HEK293 (cell line): Measurements from ENCODE around the gene NEGR1.

Source experiments
- ZBTB11 ChIP-seq: fragments of 450-650 bp; formaldehyde crosslinking; conservative IDR thresholded peaks from 2 replicates; pipeline ENCODE4 v1.5.1; 2016; ENCODE audit warnings: low read depth, missing biosample characterization, missing genetic modification characterization
- ZNF155 ChIP-seq: fragments of 450-650 bp; formaldehyde crosslinking; IDR thresholded peaks from 2 replicates; pipeline ENCODE4 v1.5.1; 2016; ENCODE audit warnings: missing biosample characterization, missing genetic modification characterization
- ZNF184 ChIP-seq: fragments of 450-650 bp; IDR thresholded peaks from 2 replicates; pipeline ENCODE4 v1.5.1; 2018; ENCODE audit warnings: missing biosample characterization, mild to moderate bottlenecking, missing genetic modification characterization
- ZNF654 ChIP-seq: fragments of 450-650 bp; formaldehyde crosslinking; IDR thresholded peaks from 2 replicates; pipeline ENCODE4 v1.5.1; 2016; ENCODE audit warnings: low read depth, missing biosample characterization, missing genetic modification characterization
- TF ChIP-seq, protein P1 (sequence below): fragments of 450-650 bp; formaldehyde crosslinking; IDR thresholded peaks from 2 replicates; pipeline ENCODE4 v1.5.1; 2016; ENCODE audit warnings: missing biosample characterization, missing genetic modification characterization

DNA sequence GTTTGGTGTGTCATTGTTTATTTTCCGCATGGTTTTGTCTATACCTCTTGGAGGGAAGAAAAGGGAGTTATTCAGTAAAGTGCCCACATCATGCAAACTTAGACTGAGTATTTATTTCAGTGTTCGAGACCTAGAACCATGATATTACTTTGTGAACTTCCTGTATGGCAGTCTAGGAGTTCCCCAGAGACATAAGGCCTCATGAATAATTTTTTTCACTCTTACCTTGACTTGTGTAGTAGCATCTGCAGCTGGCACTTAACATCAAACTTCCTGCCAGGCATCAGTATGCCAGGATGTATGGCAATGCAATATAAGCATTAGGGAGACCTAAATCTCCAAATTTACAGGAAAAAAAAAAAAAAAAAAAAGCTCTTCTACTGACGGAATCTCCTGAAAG, 287.7 kb downstream of the NEGR1 start:
- TF ChIP-seq ZNF654 (tag by site-specific recombination) (no peak), ZBTB11 (tag by site-specific recombination) (no peak), ZNF184 (no peak), ZNF155 (tag by site-specific recombination) (no peak)
- TF ChIP-seq, protein P1, sequence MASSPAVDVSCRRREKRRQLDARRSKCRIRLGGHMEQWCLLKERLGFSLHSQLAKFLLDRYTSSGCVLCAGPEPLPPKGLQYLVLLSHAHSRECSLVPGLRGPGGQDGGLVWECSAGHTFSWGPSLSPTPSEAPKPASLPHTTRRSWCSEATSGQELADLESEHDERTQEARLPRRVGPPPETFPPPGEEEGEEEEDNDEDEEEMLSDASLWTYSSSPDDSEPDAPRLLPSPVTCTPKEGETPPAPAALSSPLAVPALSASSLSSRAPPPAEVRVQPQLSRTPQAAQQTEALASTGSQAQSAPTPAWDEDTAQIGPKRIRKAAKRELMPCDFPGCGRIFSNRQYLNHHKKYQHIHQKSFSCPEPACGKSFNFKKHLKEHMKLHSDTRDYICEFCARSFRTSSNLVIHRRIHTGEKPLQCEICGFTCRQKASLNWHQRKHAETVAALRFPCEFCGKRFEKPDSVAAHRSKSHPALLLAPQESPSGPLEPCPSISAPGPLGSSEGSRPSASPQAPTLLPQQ: no peak
